Measurements from ENCODE around the gene MPPED2.

The MPPED2 gene

GRCh38 chr11:30479899-30480298, 106.3 kb downstream of the MPPED2 start:
- FAIRE-seq (no peak), DNase-seq (ENCODE audit: insufficient read length) (no peak)
- TF ChIP-seq POLR2AphosphoS5 (IDR thresholded peaks at IDR 0.05; ENCODE audit: low read depth, low read length) = no peak
- TF ChIP-seq POLR2A (IDR thresholded peaks at IDR 0.05; ENCODE audit: low read depth, low read length) = no peak
- TF ChIP-seq TAF1 (IDR thresholded peaks at IDR 0.05; ENCODE audit: borderline replicate concordance, low read depth, low read length) = no peak

- no peak for FAIRE-seq
- TF ChIP-seq POLR2A (IDR thresholded peaks at IDR 0.05; ENCODE audit: low read depth, low read length) = no peak
- TF ChIP-seq TAF1 (IDR thresholded peaks at IDR 0.05; ENCODE audit: borderline replicate concordance, low read depth, low read length) = no peak
- no peak for TF ChIP-seq POLR2AphosphoS5 (IDR thresholded peaks at IDR 0.05; ENCODE audit: low read depth, low read length)
- no peak for DNase-seq (ENCODE audit: insufficient read length)
These were observed 107.2 kb downstream of the MPPED2 start for GRCh38 chr11:30478923-30479322.

- TF ChIP-seq POLR2A (IDR thresholded peaks at IDR 0.05; ENCODE audit: low read depth, low read length) (no peak), TAF1 (IDR thresholded peaks at IDR 0.05; ENCODE audit: borderline replicate concordance, low read depth, low read length) (no peak), POLR2AphosphoS5 (IDR thresholded peaks at IDR 0.05; ENCODE audit: low read depth, low read length) (no peak)
- DNase-seq (ENCODE audit: insufficient read length) (no peak), FAIRE-seq (no peak)
These were observed 109.1 kb downstream of the MPPED2 start for GRCh38 chr11:30477061-30477460.

- DNase-seq (ENCODE audit: insufficient read length) (no peak), FAIRE-seq (no peak)
These were observed 111.8 kb downstream of the MPPED2 start for GRCh38 chr11:30474151-30474954.

GRCh38 chr11:30471244-30471643, 114.9 kb downstream of the MPPED2 start:
- DNase-seq (ENCODE audit: insufficient read length) (no peak), FAIRE-seq (no peak)
- TF ChIP-seq POLR2AphosphoS5 (IDR thresholded peaks at IDR 0.05; ENCODE audit: low read depth, low read length) = no peak

More at GRCh38 chr11:30474151-30474954, 111.8 kb downstream of the MPPED2 start:
- TF ChIP-seq POLR2A (IDR thresholded peaks at IDR 0.05; ENCODE audit: low read depth, low read length) = no peak
- no peak for TF ChIP-seq TAF1 (IDR thresholded peaks at IDR 0.05; ENCODE audit: borderline replicate concordance, low read depth, low read length)
- TF ChIP-seq POLR2AphosphoS5 (IDR thresholded peaks at IDR 0.05; ENCODE audit: low read depth, low read length) = no peak

DNA sequence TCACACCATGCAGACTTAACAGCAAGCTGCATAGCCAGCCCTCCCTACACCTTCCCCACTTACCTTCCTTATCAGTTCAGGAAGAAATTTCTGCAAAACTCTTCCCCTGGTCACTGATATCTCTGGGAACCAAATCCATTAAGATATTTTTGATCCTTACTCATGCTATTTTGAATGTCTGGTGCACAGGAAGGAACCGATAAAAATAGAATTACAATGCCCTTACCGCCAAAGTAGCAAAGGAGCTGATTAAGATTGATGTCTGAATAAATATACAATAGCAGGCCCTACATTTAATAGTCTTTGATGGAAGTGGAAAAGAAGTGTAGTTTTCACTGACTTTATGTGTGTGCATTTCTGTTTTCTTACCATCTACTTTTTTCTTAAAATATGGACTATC, 117.3 kb downstream of the MPPED2 start:
- FAIRE-seq (no peak), DNase-seq (ENCODE audit: insufficient read length) (no peak)
- no peak for TF ChIP-seq POLR2A (IDR thresholded peaks at IDR 0.05; ENCODE audit: low read depth, low read length)
- TF ChIP-seq POLR2AphosphoS5 (IDR thresholded peaks at IDR 0.05; ENCODE audit: low read depth, low read length) = no peak

GRCh38 chr11:30467176-30467575, 119.0 kb downstream of the MPPED2 start:
- no peak for TF ChIP-seq POLR2A (IDR thresholded peaks at IDR 0.05; ENCODE audit: low read depth, low read length)
- TF ChIP-seq TAF1 (IDR thresholded peaks at IDR 0.05; ENCODE audit: borderline replicate concordance, low read depth, low read length) = no peak
- no peak for TF ChIP-seq POLR2AphosphoS5 (IDR thresholded peaks at IDR 0.05; ENCODE audit: low read depth, low read length)
- no peak for DNase-seq (ENCODE audit: insufficient read length)
- FAIRE-seq = no peak

DNA sequence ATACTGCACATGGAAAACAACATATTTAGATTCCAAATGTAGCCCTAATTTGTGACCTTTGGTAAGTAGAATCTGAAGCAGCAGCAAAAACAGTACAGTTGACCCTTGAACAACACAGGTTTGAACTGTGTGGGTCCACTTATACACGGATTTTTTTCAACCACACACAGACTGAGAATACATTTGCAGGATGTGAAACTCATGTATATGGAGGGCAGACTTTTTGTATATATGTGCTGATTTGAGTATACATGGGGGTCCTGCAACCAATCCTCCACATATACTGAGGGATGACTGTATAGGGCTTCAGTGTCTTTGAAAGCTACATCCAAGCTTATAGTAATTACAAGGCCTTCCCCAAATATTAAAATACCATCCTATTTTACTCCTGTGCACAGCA, 120.5 kb downstream of the MPPED2 start:
- TF ChIP-seq TAF1 (IDR thresholded peaks at IDR 0.05; ENCODE audit: borderline replicate concordance, low read depth, low read length) (no peak), POLR2A (IDR thresholded peaks at IDR 0.05; ENCODE audit: low read depth, low read length) (no peak), POLR2AphosphoS5 (IDR thresholded peaks at IDR 0.05; ENCODE audit: low read depth, low read length) (no peak)
- FAIRE-seq = peak; percentile 82
- no peak for DNase-seq (ENCODE audit: insufficient read length)

- TF ChIP-seq POLR2AphosphoS5 (IDR thresholded peaks at IDR 0.05; ENCODE audit: low read depth, low read length) (no peak), POLR2A (IDR thresholded peaks at IDR 0.05; ENCODE audit: low read depth, low read length) (no peak)
- no peak for FAIRE-seq
- DNase-seq (ENCODE audit: insufficient read length) = no peak
These were observed 121.0 kb downstream of the MPPED2 start for GRCh38 chr11:30465192-30465591.

GRCh38 chr11:30463266-30463665, 122.9 kb downstream of the MPPED2 start:
- DNase-seq (ENCODE audit: insufficient read length) (no peak), FAIRE-seq (no peak)

GRCh38 chr11:30462421-30462820, 123.7 kb downstream of the MPPED2 start:
- FAIRE-seq (no peak), DNase-seq (ENCODE audit: insufficient read length) (no peak)
- TF ChIP-seq TAF1 (IDR thresholded peaks at IDR 0.05; ENCODE audit: borderline replicate concordance, low read depth, low read length) (no peak), POLR2AphosphoS5 (IDR thresholded peaks at IDR 0.05; ENCODE audit: low read depth, low read length) (no peak), POLR2A (IDR thresholded peaks at IDR 0.05; ENCODE audit: low read depth, low read length) (no peak)

More at GRCh38 chr11:30463266-30463665, 122.9 kb downstream of the MPPED2 start:
- TF ChIP-seq POLR2A (IDR thresholded peaks at IDR 0.05; ENCODE audit: low read depth, low read length) (no peak), TAF1 (IDR thresholded peaks at IDR 0.05; ENCODE audit: borderline replicate concordance, low read depth, low read length) (no peak), POLR2AphosphoS5 (IDR thresholded peaks at IDR 0.05; ENCODE audit: low read depth, low read length) (no peak)

GRCh38 chr11:30459821-30460220, 126.3 kb downstream of the MPPED2 start:
- no peak for TF ChIP-seq TAF1 (IDR thresholded peaks at IDR 0.05; ENCODE audit: borderline replicate concordance, low read depth, low read length)
- TF ChIP-seq POLR2A (IDR thresholded peaks at IDR 0.05; ENCODE audit: low read depth, low read length) = no peak
- no peak for TF ChIP-seq POLR2AphosphoS5 (IDR thresholded peaks at IDR 0.05; ENCODE audit: low read depth, low read length)
- peak; percentile 38 for FAIRE-seq
- no peak for DNase-seq (ENCODE audit: insufficient read length)

Measured in GM12892 (cell line).